ENCODE data around the gene MEN1.
"Not testable (repeated sequence)": the region's sequence is repeated elsewhere in the genome, so short reads cannot be mapped to it uniquely, and the experiment has no call there.

Gene MEN1

DNA sequence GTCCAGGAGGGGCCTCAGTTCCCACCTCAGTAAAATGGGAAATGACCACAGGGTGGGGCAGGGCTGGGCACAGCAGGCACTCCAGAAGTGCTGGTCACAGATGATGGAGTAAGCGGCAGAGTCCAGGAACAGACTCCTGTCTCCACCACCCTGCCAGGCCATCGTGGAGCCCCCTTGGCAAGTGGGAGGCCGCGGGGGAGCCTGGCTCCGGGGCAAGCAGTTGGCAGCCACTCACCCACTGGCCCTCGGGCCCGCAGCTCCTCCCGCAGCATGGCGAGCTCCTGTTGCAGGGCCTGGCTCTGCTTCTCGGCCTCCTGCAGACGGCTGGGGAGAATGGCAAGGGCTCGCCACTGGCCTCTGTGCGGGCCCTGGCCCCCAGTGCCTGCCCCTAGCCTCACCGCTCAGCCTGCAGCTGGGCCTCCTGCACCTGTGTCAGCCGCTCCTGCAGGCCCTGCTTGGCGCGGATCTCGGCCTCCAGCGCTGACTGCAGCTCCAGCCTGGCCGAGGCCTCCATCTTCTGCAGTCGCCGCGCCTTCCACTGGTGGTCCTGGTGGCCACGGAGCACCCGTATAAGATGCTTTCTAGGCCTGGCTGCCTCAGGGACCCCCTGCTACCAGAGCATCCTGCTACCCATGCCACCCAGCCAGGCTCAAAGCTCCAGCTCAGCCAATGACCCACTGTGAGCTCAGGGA is 23.8 kb upstream of the MEN1 start:
- DNase-seq, result no peak

DNA sequence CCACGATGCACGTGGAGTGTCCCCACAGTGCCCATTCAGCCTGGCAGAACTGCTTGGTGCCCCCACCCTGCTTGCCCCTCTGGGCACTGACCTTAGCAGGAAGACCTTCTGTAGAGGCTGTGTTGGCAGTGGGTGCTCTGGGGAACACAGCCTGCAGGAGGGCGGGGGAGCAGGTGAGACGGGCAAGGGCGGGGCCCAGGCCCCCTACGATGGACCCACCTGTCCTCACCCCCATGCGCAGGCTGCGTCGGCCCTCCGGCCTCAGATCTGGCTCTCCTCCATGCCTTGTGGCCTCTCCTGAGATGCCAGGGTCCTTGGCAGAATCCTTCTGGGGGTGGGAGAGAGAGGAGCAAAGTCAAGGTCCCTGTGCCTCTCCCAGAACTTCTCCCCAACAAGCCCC is 23.2 kb upstream of the MEN1 start:
- DNase-seq, result no peak

DNA sequence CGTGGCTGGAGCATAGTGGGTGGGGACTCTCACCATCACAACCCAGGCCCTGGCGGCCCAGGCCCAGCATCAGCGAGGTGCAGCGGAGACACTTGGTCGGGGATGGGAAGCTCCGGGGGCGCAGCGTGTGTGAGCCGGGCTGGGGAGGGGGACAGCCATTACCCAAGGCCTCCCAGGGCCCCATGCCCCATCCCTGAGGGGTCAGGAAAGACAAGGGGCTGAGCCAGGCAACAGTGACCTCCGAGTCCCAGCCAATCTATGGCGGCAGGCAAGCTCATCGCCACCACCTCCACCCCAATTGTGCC is 22.8 kb upstream of the MEN1 start:
- no peak for DNase-seq

DNA sequence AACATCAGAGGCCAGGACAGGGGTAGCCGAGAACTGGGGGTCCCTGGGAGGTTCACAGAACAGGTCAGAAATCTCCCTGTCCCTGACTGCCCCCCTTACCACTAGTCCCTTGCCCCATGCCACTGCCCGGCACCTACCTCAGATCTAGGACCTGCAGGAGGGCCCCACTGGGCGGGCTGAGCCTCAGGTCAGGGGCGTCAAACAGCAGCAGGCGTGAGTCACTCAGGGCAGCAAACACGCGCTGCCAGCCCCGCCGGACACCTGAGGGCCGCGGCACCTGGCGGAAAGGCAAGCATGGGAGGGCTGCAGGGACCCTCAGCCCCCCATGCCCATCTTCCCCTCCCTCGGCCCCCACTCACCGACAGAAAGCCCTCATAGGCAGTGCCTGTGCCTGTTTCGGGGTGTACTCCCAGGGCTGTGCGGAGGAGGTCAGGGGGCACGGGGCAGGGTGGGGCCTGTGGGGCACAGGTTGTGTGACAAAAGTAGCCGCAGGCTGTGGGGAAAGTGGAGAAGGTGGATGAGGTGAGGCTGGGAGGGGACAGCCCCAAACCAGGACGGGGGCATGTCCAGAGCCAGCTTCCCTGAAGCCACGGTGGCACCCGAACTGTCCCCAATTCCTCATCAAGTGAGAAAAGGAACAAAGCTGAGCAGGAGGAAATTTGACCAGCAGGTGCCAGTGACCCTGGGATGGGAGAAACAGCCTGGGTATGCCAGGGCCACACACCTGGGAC is 22.3 kb upstream of the MEN1 start:
- no peak for DNase-seq

DNA sequence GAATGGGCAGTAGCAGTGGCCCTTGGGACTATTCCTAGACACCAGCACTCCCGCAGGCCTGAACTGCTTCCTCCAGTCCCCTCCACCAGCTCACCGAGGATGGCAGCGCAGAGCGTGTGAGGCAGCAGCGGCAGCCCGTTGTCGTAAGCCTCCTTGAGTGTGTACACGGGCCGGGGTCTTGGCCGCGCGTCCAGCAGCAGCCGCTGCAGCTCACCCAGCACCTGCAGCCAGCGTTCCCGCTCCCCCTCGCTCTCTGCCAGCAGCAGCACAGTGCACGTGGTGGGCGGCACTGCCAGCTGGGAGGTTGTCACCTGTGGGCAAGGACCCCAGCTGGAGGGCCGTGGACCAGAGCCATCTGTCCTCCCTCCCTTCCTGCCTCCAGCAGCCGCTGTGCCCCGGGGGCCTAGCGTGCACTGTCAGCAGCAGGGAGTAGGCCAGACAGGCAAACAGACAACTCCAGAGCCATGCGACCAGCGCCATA is 21.1 kb upstream of the MEN1 start:
- DNase-seq, result no peak

DNA sequence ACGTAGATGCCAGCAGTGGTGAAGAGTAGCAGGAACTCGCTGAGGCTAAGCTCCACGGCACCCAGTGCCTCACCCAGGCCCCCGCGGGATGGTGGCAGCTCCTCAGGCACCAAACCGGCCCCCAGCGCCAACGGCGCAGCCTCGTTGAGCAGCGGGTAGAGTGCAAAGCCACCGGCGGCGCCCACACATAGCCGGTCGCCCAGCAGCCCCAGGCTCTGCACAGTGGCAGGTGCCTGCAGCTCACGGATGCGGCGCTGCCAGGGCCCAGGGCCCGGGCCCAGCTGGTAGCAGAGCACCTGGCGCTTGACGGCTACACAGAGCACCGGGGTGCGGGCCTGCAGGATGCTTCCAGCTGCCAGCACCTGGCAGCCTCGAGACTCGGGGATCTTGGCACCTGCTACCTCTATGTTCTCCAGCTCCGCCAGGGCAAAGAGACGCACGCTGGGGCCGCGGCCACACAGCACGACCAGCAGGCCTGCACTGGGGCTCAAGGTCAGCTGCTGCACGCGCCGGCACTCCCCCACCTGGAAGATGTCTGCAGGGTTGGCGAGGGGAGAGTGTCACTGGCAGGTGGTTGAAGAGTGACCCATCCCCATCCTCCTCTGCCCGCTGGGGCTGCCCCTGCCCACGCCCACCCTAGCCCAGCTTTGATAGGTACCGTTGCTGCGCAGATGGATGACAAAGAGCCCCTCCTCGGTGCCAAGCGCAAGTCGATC is 19.3 kb upstream of the MEN1 start:
- DNase-seq, result no peak

DNA sequence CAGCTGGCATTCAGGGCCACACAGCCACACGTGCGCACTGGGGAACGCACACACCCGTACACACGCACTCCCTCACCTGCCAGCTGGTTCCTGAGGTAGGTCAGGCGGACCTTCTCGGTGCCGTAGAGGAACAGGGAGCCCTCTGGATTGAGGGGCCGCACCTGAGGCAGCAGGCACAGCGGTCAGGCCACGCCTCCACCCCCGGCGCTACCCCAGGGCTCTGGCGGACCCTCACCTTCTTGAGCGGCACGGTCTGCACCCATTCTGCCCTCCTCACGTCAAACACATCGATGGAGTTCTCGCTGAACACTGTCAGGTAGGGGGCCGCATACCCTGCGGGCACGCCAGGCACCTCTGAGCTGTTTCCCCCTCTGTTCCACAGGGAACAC is 17.1 kb upstream of the MEN1 start:
- DNase-seq, result no peak

DNA sequence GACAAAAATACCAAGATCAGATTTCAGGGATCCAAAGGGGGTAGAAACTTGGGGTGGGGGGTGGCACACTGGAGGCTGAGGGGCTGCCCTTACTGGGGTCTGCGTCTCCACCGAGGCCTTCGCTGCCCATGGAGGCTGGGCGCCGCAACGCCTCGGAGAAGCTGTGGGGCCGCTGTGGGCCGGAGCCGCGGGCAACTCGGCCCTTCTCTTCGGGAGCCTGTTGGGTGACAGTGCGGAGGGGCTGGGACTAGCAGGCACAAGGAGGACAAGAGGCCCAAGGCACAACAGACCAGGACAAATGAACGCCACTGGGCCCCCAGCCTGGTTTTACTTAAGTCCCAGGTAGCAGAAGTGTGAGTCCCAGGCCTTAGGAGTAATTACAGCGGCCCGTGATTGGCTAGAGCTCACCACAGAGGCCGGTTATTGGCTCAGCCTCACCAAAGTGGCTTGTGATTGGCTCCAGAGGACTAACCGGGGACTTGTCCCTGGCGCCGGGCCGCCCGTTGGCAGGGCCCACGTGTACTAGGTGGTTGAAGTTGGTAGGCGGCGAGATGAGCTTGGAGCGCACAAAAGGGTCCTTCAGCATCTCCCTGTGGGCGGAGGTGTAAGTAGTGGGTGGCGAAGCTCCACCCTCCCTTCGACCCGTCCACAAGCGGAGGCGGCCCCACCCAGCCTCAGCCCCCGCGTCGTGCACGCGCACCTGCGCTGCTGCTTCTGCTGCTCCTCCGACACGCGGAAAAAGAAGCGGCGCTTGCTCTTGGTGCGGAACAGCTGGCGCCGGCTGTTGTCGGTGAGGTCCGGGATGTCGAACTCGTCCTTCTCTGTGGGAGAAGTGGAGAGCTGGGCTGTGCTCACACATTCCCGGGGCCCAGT is 16.5 kb upstream of the MEN1 start:
- no peak for DNase-seq

DNA sequence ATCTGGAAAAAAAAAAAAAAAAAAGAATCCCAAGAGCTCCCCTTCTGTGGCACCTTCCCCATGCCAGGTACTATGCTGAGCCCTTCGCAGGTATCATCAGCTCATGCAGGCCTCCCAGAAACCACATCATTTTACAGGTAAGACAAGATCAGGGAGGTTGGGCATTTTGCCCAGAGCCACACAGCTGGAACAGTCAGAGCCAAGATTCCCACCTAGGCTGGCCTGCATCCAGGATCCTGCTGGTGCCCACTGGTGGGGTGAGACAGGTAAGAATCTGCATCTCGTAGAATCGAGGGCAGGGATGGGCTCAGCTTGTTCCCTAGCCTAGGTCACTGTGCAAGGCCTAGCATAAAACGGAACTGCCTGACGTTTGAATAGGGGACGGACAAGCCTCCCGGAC is 15.7 kb upstream of the MEN1 start:
- no peak for DNase-seq

DNA sequence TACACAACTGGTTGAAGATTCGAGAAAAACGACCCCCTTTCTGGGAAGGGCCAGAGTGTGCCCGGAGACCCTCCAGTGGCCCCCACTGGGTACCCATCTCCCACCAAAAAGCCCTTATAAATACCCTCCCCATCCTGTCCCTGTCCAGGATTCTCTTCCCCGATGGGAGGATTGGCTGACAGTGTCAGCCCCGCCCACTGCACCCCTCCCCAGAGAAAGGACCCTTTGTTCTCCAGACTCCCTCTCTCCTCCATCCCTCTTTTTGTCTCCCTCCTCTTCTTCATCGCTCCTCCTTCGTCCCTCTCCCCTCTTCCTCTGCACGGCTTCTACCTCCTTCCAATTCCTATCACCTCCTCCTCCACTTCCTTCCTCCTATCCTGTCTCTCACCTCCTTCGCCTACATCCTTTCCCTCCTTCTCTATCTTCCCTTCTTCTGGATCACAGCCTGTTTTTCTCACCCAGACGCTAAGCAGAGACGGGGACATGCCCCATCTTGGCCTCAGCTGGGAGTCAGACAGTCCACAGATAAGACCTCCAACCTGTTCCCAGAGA is 13.3 kb upstream of the MEN1 start:
- DNase-seq, result peak in 2 of 51 donors; percentile 7 to 30

DNA sequence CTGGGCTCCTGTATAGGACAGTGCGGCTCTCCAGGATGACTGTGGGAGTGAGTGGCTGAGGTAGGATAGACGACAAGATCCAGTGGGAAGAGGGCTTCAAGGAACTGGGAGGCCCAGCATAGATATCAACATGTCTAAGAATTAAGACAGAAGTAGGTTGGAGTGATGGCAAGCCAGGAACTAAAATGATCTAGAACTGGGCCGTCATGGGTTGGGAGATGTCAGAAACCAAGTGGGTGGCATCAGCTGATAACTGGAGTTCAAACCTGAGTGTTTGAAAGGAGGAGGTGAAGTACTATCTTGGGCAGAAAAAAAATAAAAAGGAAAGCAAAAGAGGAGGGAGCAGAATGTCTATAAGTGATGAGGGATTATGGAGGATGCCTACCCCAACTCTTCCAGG is 7.1 kb upstream of the MEN1 start:
- DNase-seq, result no peak

DNA sequence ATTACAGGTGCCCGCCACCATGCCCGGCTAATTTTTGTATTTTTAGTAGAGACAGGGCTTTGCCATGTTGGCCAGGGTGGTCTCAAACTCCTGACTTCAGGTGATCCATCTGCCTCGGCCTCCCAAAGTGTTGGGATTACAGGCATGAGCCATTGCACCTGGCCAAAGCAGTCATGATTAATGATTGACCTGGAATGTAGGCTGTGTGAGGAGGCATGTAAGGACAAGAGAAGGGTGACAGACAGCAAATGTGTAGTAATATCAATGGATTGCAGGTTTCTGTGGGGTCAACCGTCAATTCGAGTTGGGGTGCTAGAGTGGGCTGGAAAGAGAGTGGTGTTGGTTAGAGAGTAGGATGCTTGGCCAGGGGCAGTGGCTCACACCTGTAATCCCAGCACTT is 5.1 kb upstream of the MEN1 start:
- not testable (repeated sequence) for DNase-seq

DNA sequence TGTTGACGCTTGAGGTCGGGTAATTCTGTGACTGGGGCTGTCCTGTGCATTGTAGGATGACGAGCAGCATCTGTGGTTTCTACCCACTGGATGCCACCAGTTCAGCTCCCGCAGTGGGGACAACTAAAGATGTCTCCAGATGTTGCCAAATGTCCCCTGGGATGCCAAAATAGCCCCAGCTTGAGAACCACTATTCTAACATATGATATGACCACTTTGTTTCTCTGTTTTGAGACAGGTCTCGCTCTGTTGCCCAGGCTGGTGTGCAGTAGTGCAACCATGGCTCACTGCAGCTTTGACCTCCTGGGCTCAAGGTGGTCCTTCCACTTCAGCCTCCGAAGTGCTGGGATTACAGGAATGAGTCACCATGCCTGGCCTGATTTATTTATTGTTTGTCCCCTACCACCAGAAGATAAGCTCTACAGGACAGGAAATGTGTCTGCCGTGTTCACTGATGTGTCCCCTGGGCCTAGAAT is 4.4 kb upstream of the MEN1 start:
- no peak for DNase-seq

DNA sequence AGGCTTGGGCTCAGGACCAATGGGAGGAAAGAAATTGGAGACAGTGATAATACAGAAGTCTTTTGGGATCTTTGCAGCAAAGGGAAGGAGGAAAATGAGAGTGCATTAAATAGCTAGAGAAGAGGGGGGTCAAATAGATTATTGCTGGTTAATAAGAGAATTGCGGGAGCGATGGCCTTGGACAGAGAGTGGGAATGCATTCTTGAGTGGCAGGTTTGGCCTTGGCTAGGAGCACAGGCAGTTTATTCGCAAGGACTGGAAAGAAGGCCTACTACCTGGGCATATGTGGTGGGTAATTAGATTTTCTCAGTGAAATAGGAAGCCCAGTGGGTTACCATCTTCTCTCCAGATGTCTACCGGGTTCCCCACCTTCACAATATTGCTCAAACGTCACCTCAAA is 3.5 kb upstream of the MEN1 start:
- no peak for DNase-seq

DNA sequence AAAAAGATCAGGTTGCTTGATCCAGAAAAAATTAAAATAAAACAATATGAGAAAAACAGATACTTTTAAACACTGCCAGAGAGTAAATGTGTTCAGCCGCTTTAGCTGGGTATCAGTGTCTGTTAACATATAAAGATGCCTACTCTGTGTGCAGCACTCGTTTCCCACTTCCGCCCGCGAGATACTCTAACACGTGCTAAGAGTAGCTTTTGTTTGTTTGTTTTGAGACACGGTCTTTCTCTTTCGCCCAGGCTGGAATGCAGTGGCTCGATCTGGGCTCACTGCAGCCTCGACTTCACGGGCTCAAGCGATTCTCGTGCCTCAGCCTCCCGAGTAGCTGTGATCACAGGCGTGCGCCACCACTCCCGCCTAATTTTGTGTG is 531 bp upstream of the MEN1 start:
- DNase-seq, result peak in 2 of 51 donors; percentile 36 to 54

DNA sequence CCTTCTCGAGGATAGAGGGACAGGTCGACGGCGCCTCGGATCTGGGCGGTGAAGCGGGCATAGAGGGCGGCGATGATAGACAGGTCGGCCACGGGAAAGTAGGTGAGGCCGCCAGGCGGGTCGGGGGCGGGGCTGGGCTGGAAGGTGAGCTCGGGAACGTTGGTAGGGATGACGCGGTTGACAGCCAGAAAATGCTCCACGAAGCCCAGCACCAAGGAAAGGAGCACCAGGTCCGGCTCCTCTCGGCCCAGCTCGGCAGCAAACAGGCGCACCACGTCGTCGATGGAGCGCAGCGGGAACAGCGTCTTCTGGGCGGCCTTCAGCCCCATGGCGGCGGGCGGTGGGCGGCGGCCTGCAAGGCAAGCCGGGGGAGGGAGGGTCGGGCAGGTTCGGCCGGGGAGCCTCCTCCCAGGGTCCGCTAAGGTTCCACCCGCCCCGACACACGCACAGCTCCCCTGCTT is 540 bp downstream of the MEN1 start:
- peak in 2 of 51 donors; percentile 8 to 43 for DNase-seq

DNA sequence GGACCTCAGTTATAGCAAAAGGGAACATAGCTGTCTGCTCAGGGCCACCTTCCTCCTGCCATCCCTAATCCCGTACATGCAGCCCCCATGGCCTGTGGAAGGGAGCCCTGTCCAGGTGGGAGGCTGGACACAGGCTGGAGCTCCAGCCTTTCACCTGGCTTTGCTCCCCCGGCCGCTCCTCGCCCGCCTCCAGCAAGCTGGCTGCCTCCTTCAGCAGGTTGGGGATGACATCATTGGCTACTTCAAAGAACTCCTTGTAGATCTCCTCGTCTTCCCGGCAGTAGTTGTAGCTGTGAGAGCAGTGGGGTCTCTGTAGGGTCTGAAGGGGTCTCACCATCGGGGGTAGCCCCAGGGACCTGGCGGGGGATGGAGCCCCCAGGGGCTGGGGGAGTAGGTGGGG is 4.9 kb downstream of the MEN1 start:
- no peak for DNase-seq

DNA sequence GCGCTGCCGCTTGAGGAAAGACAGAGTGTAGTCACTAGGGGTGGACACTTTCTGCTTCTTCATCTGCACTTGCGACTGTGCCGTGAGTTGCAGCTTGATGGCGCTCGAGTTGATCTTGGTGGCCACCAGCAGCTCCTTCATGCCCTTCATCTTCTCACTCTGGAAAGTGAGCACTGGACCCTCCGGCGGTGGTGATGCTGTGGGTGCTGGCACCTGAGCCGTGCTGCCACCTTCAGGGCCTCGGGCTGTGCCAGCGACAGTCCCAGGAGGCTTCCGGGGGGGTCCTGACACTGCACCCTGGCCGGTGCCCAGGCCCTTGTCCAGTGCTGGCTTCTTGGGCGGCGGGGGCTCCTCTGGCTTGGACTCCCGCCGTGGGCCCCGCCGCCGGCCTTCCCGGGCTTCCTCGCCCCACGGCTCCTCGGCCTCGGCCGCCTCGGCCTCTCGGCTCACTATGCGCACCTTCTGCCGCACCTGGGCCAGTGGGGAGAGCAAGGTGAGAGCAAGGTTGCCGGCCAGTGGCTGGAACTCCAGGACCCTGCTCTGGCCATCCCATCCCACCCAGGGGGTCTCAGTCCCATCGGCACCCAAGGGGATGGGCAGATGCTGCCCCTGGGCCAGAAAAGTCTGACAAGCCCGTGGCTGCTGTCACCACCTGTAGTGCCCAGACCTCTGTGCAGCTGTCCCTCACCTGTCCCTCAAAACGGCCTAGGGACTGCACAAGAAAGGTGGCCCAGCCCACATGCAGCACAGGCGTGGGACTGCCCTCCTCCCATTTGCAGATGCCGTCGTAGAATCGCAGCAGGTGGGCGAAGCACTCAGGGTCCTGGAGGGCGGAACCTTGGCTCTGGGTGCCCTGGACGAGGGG is 5.8 kb downstream of the MEN1 start:
- no peak for DNase-seq

DNA sequence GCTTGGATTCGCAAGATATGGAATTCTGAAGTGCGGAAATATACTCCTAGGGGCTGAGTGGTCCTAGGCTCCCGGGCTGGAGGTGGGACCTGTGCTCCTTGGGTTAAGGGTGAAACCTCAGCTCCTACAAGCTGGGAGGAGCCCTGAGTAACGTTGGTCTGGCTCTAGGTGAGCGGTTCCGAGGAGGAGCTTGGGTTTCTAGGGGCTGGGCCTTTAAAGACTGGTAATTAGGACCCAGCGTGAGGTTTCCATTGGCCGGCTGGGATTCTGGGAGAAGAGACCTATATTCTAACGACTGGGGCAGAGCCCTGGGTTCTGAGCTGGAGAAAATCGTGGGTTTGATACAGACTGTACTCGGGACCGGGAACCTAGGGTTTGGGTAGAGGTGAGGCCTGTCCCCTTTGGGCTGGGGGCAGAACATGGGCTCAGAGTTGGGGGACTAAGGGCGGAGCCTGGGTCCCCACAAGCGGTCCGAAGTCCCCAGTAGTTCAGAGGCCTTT is 6.5 kb downstream of the MEN1 start:
- DNase-seq, result no peak

All from hypothalamus (tissue), 51 donors.